ELR (cell line): ENCODE measurements around the gene KLHL11.
A peak's percentile ranks its signal among the peaks of the same experiment; 100 is the strongest.
"Not testable (repeated sequence)": the region's sequence is repeated elsewhere in the genome, so short reads cannot be mapped to it uniquely, and the experiment has no call there.

Source experiments
- DNase-seq: peaks from one replicate; pipeline ENCODE4 v3.0.0-alpha.2; 2015; ENCODE audit warnings: low read depth

The KLHL11 gene

GRCh38 chr17:41888332-41888965 is 23.2 kb upstream of the KLHL11 start:
- DNase-seq: no peak

- peak; percentile 22 for DNase-seq
Observed at GRCh38 chr17:41885733-41886132, 20.5 kb upstream of the KLHL11 start.

- DNase-seq: no peak
Observed at GRCh38 chr17:41882756-41883155, 17.5 kb upstream of the KLHL11 start.

GRCh38 chr17:41880130-41880529 is 14.9 kb upstream of the KLHL11 start:
- no peak for DNase-seq

GRCh38 chr17:41874293-41874670 is 9.1 kb upstream of the KLHL11 start:
- DNase-seq: not testable (repeated sequence)

- DNase-seq: no peak
Observed at GRCh38 chr17:41873559-41874292, 8.5 kb upstream of the KLHL11 start.

GRCh38 chr17:41871789-41872188 is 6.6 kb upstream of the KLHL11 start:
- DNase-seq: no peak

GRCh38 chr17:41870627-41871026 is 5.4 kb upstream of the KLHL11 start:
- no peak for DNase-seq

GRCh38 chr17:41870097-41870496 is 4.9 kb upstream of the KLHL11 start:
- no peak for DNase-seq

GRCh38 chr17:41869426-41869825 is 4.2 kb upstream of the KLHL11 start:
- no peak for DNase-seq

- DNase-seq: no peak
Observed at GRCh38 chr17:41868568-41868967, 3.3 kb upstream of the KLHL11 start.

GRCh38 chr17:41865596-41865893 is 322 bp upstream of the KLHL11 start:
- DNase-seq: no peak

- no peak for DNase-seq
Observed at GRCh38 chr17:41864498-41864835, 756 bp downstream of the KLHL11 start.

GRCh38 chr17:41863074-41863848 is 2.0 kb downstream of the KLHL11 start:
- DNase-seq: no peak

- DNase-seq: no peak
Observed at GRCh38 chr17:41860254-41860931, 4.8 kb downstream of the KLHL11 start.

GRCh38 chr17:41851382-41851781 is 13.8 kb downstream of the KLHL11 start:
- not testable (repeated sequence) for DNase-seq

- no peak for DNase-seq
Observed at GRCh38 chr17:41849251-41849990, 15.8 kb downstream of the KLHL11 start.

GRCh38 chr17:41848788-41849187 is 16.4 kb downstream of the KLHL11 start:
- DNase-seq: no peak

GRCh38 chr17:41844971-41845370 is 20.3 kb downstream of the KLHL11 start:
- DNase-seq: peak; percentile 91

GRCh38 chr17:41840781-41841180 is 24.4 kb downstream of the KLHL11 start:
- DNase-seq: not testable (repeated sequence)

- not testable (repeated sequence) for DNase-seq
Observed at GRCh38 chr17:41839448-41839847, 25.8 kb downstream of the KLHL11 start.
